Small intestine (tissue), 7 donors: ENCODE data around the gene ELMO1. TPM values are rescaled to one million over a fixed set of nuclear protein-coding genes. Genes with fewer than 3 reads are reported as not detected.

Source experiments
- DNase-seq, 2 donors: peaks; one replicate each; pipeline versions ENCODE4 v3.0.0 to v3.0.0-alpha.2; 2013
- FAIRE-seq: peaks from 2 replicates; lab custom pipeline; 2012; peaks lifted over from hg19 to GRCh38; lab: Jason Lieb, UNC
- H3K27ac ChIP-seq, 3 donors: one replicate each; pipeline ENCODE4 v1.5.1; 2013; ENCODE audit warnings: low read length in 2 of 3, mild to moderate bottlenecking in 2 of 3, control low read depth in 1 of 3, inconsistent platforms in 1 of 3, low read depth in 1 of 3, moderate library complexity in 1 of 3
- H3K27me3 ChIP-seq, 3 donors: one replicate each; pipeline ENCODE4 v1.6.1; 2013; ENCODE audit warnings: low read length in 3 of 3, inconsistent platforms in 1 of 3; ENCODE audit not compliant: control insufficient read depth in 3 of 3, insufficient read depth in 3 of 3
- H3K36me3 ChIP-seq, 3 donors: one replicate each; pipeline ENCODE4 v1.6.1; 2013; ENCODE audit warnings: low read length in 3 of 3, inconsistent platforms in 1 of 3, low read depth in 1 of 3, mild to moderate bottlenecking in 1 of 3, moderate library complexity in 1 of 3; ENCODE audit not compliant: control insufficient read depth in 3 of 3, insufficient read depth in 2 of 3
- H3K4me1 ChIP-seq, 3 donors: one replicate each; pipeline ENCODE4 v1.6.1; 2013; ENCODE audit warnings: low read length in 2 of 3, inconsistent platforms in 1 of 3, low read depth in 1 of 3, mild to moderate bottlenecking in 1 of 3, moderate library complexity in 1 of 3; ENCODE audit not compliant: control insufficient read depth in 3 of 3, insufficient read depth in 2 of 3
- H3K4me3 ChIP-seq, 3 donors: one replicate each; pipeline ENCODE4 v1.5.1; 2013; ENCODE audit warnings: low read length in 3 of 3, control low read depth in 1 of 3, inconsistent platforms in 1 of 3, low read depth in 1 of 3, mild to moderate bottlenecking in 1 of 3, moderate library complexity in 1 of 3
- H3K9me3 ChIP-seq, 2 donors: one replicate each; pipeline ENCODE4 v1.6.1; 2013; ENCODE audit warnings: low read depth in 1 of 2, low read length in 1 of 2; ENCODE audit not compliant: control insufficient read depth in 2 of 2, insufficient read depth in 1 of 2
- WGBS, 3 donors: extraction: QIAGEN DNeasy Blood & Tissue Kit; methylation state at CpG; one replicate each; pipeline ENCODE4 v1.1.7; 2013; 5-methylcytosine and 5-hydroxymethylcytosine counted together
- polyA plus RNA-seq, 4 donors: library from polyadenylated mRNA; stranded (reverse) in 3 of 4; unstranded in 1 of 4; fragments of 200-250 nt in 3 of 4; fragments of 120-200 nt in 1 of 4; gene quantifications; one replicate each; pipeline versions ENCODE4 v1.2.1 to v1.2.3, GENCODE V29; 2013
- donor health status: healthy with polysubstance abuse.
- donor health status: control.
- donor health status: control.
- donor health status: Bipolar disorder and iron deficiency.
- donor health status: healthy.

Gene ELMO1
- polyA plus RNA-seq, 4 donors, result 1.8 to 9.3 (median 7.3) TPM

GRCh38 chr7:36971515-36972139, 477.0 kb downstream of the ELMO1 start:
- Histone ChIP-seq H3K36me3 (no peaks in the 10 kb centered on the region), H3K27ac (peak overlapping the region in 1 of 3 donors; percentile 36), H3K27me3 (no peaks in the 10 kb centered on the region), H3K4me3 (no peak overlapping the region), H3K9me3 (peaks cover 0 to 3% of the 10 kb centered on the region in 2 donors), H3K4me1 (peaks cover 0 to 23% (median 7%) of the 10 kb centered on the region in 3 donors)
- WGBS, 3 donors, result 26 to 61% (median 52%) methylated on average over 9 of the region's 9 CpGs
- DNase-seq (peak; percentile 3 to 48), FAIRE-seq (no peak)

GRCh38 chr7:36970551-36971514, 477.8 kb downstream of the ELMO1 start:
- Histone ChIP-seq H3K4me1 (peaks cover 0 to 23% (median 7%) of the 10 kb centered on the region in 3 donors), H3K9me3 (peaks cover 0 to 3% of the 10 kb centered on the region in 2 donors), H3K27me3 (no peaks in the 10 kb centered on the region), H3K27ac (peak overlapping the region in 2 of 3 donors; percentile 36 to 43), H3K36me3 (no peaks in the 10 kb centered on the region), H3K4me3 (no peak overlapping the region)
- DNase-seq (peak in 1 of 2 donors; percentile 10), FAIRE-seq (no peak)
- 71 to 82% (median 75%) methylated on average over 5 of the region's 5 CpGs for WGBS, 3 donors

- Histone ChIP-seq H3K9me3 (peaks cover 0 to 3% of the 10 kb centered on the region in 2 donors), H3K36me3 (no peaks in the 10 kb centered on the region), H3K4me3 (no peak overlapping the region), H3K27ac (no peak overlapping the region), H3K27me3 (no peaks in the 10 kb centered on the region), H3K4me1 (peaks cover 0 to 23% (median 7%) of the 10 kb centered on the region in 3 donors)
- peak in 1 of 2 donors; percentile 33 for DNase-seq
- FAIRE-seq, result no peak
Measured at GRCh38 chr7:36969376-36969775, 479.3 kb downstream of the ELMO1 start.

GRCh38 chr7:36967387-36967786, 481.3 kb downstream of the ELMO1 start:
- H3K27ac ChIP-seq, result no peak overlapping the region
- peak in 1 of 2 donors; percentile 43 for DNase-seq

GRCh38 chr7:36966636-36967035, 482.0 kb downstream of the ELMO1 start:
- Histone ChIP-seq H3K4me1 (peaks cover 0 to 14% (median 4%) of the 10 kb centered on the region in 3 donors), H3K27me3 (no peaks in the 10 kb centered on the region), H3K27ac (no peak overlapping the region), H3K4me3 (no peak overlapping the region), H3K9me3 (peaks cover 0 to 3% of the 10 kb centered on the region in 2 donors), H3K36me3 (no peaks in the 10 kb centered on the region)
- no peak for DNase-seq
- 76 to 88% (median 84%) methylated on average over 3 of the region's 3 CpGs for WGBS, 3 donors
- FAIRE-seq, result no peak

More at GRCh38 chr7:36967387-36967786, 481.3 kb downstream of the ELMO1 start:
- Histone ChIP-seq H3K4me1 (peaks cover 0 to 20% (median 7%) of the 10 kb centered on the region in 3 donors), H3K9me3 (peaks cover 0 to 3% of the 10 kb centered on the region in 2 donors), H3K36me3 (no peaks in the 10 kb centered on the region), H3K27me3 (no peaks in the 10 kb centered on the region), H3K4me3 (no peak overlapping the region)
- WGBS, 3 donors, result 53 to 80% (median 66%) methylated on average over 4 of the region's 4 CpGs
- FAIRE-seq, result no peak

- Histone ChIP-seq H3K36me3 (no peaks in the 10 kb centered on the region), H3K4me3 (no peak overlapping the region), H3K4me1 (peaks cover 0 to 9% (median 3%) of the 10 kb centered on the region in 3 donors), H3K27ac (no peak overlapping the region), H3K9me3 (peaks cover 0 to 3% of the 10 kb centered on the region in 2 donors), H3K27me3 (no peaks in the 10 kb centered on the region)
- DNase-seq, result no peak
- 37 to 63% (median 53%) methylated on average over 3 of the region's 3 CpGs for WGBS, 3 donors
- FAIRE-seq, result no peak
Measured at GRCh38 chr7:36966039-36966438, 482.6 kb downstream of the ELMO1 start.

- 89 to 93% (median 91%) methylated on average over 1 of the region's 1 CpG for WGBS, 3 donors
- peaks cover 0 to 3% of the 10 kb centered on the region in 2 donors for H3K9me3 ChIP-seq
- no peaks in the 10 kb centered on the region for H3K27me3 ChIP-seq
- no peaks in the 10 kb centered on the region for H3K36me3 ChIP-seq
- DNase-seq (no peak), FAIRE-seq (no peak)
- peaks cover 0 to 5% (median 0%) of the 10 kb centered on the region in 3 donors for H3K4me1 ChIP-seq
- H3K27ac ChIP-seq, result no peak overlapping the region
- H3K4me3 ChIP-seq, result no peak overlapping the region
Measured at GRCh38 chr7:36965625-36966024, 483.0 kb downstream of the ELMO1 start.

GRCh38 chr7:36964297-36964696, 484.4 kb downstream of the ELMO1 start:
- H3K9me3 ChIP-seq, result peaks cover 0 to 3% of the 10 kb centered on the region in 2 donors
- no peak for DNase-seq
- no peak for FAIRE-seq
- 81 to 90% (median 86%) methylated on average over 2 of the region's 2 CpGs for WGBS, 3 donors
- H3K27ac ChIP-seq, result no peak overlapping the region
- no peak overlapping the region for H3K4me3 ChIP-seq
- H3K27me3 ChIP-seq, result no peaks in the 10 kb centered on the region
- H3K36me3 ChIP-seq, result no peaks in the 10 kb centered on the region
- no peaks in the 10 kb centered on the region for H3K4me1 ChIP-seq
